KMS-11 (cell line): ENCODE results near the gene FBLIM1.
"Not testable (repeated sequence)": the region's sequence is repeated elsewhere in the genome, so short reads cannot be mapped to it uniquely, and the experiment has no call there.

Experiments used
- H2AFZ ChIP-seq: fragments of 200-600 bp; sonication (generic); 2 replicates; pipeline ENCODE4 v1.6.1; 2016; ENCODE audit warnings: antibody characterized with exemption, mixed run types, low read depth
- H3K27ac ChIP-seq: fragments of 200-600 bp; sonication (generic); 2 replicates; pipeline ENCODE4 v1.6.1; 2016; ENCODE audit warnings: mild to moderate bottlenecking, mixed run types
- H3K27me3 ChIP-seq: fragments of 200-600 bp; sonication (generic); 2 replicates; pipeline ENCODE4 v1.6.1; 2017; ENCODE audit warnings: mild to moderate bottlenecking, low read depth, mixed run types, moderate library complexity; ENCODE audit not compliant: insufficient read depth
- H3K36me3 ChIP-seq: fragments of 200-600 bp; sonication (generic); 2 replicates; pipeline ENCODE4 v1.6.1; 2017; ENCODE audit warnings: mild to moderate bottlenecking, mixed run types; ENCODE audit not compliant: insufficient read depth
- H3K4me1 ChIP-seq: fragments of 200-600 bp; sonication (generic); 2 replicates; pipeline ENCODE4 v1.6.1; 2016; ENCODE audit warnings: mild to moderate bottlenecking, low read depth, mixed run types; ENCODE audit not compliant: poor library complexity, severe bottlenecking
- H3K4me2 ChIP-seq: fragments of 200-600 bp; sonication (generic); 2 replicates; pipeline ENCODE4 v1.7.0; 2016; ENCODE audit warnings: mild to moderate bottlenecking, mixed run types
- H3K4me3 ChIP-seq: fragments of 200-600 bp; sonication (generic); IDR thresholded peaks from 2 replicates; pipeline ENCODE4 v1.6.1; 2017; ENCODE audit warnings: low read depth, low read length, mixed read lengths; ENCODE audit not compliant: insufficient read depth
- H3K79me2 ChIP-seq: fragments of 200-600 bp; sonication (generic); 2 replicates; pipeline ENCODE4 v1.6.1; 2016; ENCODE audit warnings: low read depth, mixed run types; ENCODE audit not compliant: insufficient read depth
- H3K9ac ChIP-seq: fragments of 200-600 bp; sonication (generic); 2 replicates; pipeline ENCODE4 v1.6.1; 2016; ENCODE audit warnings: mild to moderate bottlenecking, mixed run types
- H4K20me1 ChIP-seq: fragments of 200-600 bp; sonication (generic); 2 replicates; pipeline ENCODE4 v1.6.1; 2016; ENCODE audit warnings: mild to moderate bottlenecking, mixed run types; ENCODE audit not compliant: insufficient read depth
- CTCF ChIP-seq: fragments of 200-600 bp; sonication (generic); conservative IDR thresholded peaks from 2 replicates; pipeline ENCODE4 v1.6.1; 2017; ENCODE audit warnings: low read depth, mild to moderate bottlenecking, antibody characterized with exemption, low read length, moderate library complexity, mixed read lengths

The FBLIM1 gene

GRCh38 chr1:15826810-15827507, 68.4 kb downstream of the FBLIM1 start:
- no peak for TF ChIP-seq CTCF
- Histone ChIP-seq H3K79me2 (no peaks in the 10 kb centered on the region), H3K27me3 (no peaks in the 10 kb centered on the region), H2AFZ (no peak overlapping the region), H3K27ac (no peak overlapping the region), H3K4me1 (peaks cover 6% of the 10 kb centered on the region), H3K4me2 (no peak overlapping the region), H3K4me3 (no peak overlapping the region), H3K36me3 (no peaks in the 10 kb centered on the region), H4K20me1 (no peaks in the 10 kb centered on the region), H3K9ac (no peak overlapping the region)

GRCh38 chr1:15827567-15827966, 69.0 kb downstream of the FBLIM1 start:
- not testable (repeated sequence) for H3K9ac ChIP-seq, H3K36me3 ChIP-seq, H3K79me2 ChIP-seq, H3K27ac ChIP-seq, H3K4me1 ChIP-seq, H3K27me3 ChIP-seq, H2AFZ ChIP-seq, H4K20me1 ChIP-seq, H3K4me3 ChIP-seq, H3K4me2 ChIP-seq

- H3K9ac ChIP-seq, H3K36me3 ChIP-seq: not testable (repeated sequence)
Measured at GRCh38 chr1:15828931-15829330, 70.3 kb downstream of the FBLIM1 start.

GRCh38 chr1:15830258-15830657, 71.7 kb downstream of the FBLIM1 start:
- H2AFZ ChIP-seq = no peak overlapping the region
- TF ChIP-seq CTCF = no peak
- no peak overlapping the region for H3K9ac ChIP-seq
- peaks cover 12% of the 10 kb centered on the region for H3K4me1 ChIP-seq
- no peaks in the 10 kb centered on the region for H3K36me3 ChIP-seq
- no peaks in the 10 kb centered on the region for H3K27me3 ChIP-seq
- no peak overlapping the region for H3K4me2 ChIP-seq
- H4K20me1 ChIP-seq = no peaks in the 10 kb centered on the region
- no peak overlapping the region for H3K4me3 ChIP-seq
- H3K79me2 ChIP-seq = peaks cover 18% of the 10 kb centered on the region
- no peak overlapping the region for H3K27ac ChIP-seq

More at GRCh38 chr1:15828931-15829330, 70.3 kb downstream of the FBLIM1 start:
- H4K20me1 ChIP-seq, H3K27me3 ChIP-seq, H3K4me3 ChIP-seq, H2AFZ ChIP-seq, H3K4me2 ChIP-seq, H3K27ac ChIP-seq: not testable (repeated sequence)
- Histone ChIP-seq H3K79me2 (peaks cover 18% of the 10 kb centered on the region), H3K4me1 (peaks cover 12% of the 10 kb centered on the region)

GRCh38 chr1:15833069-15833679, 74.6 kb downstream of the FBLIM1 start:
- H3K4me2 ChIP-seq = peak overlapping the region; percentile 90
- H3K27me3 ChIP-seq = no peaks in the 10 kb centered on the region
- H3K27ac ChIP-seq = peak overlapping the region; percentile 97; the same call in 1 of the 2 replicates
- no peaks in the 10 kb centered on the region for H4K20me1 ChIP-seq
- peaks cover 12% of the 10 kb centered on the region for H3K4me1 ChIP-seq
- no peak overlapping the region for H2AFZ ChIP-seq
- H3K9ac ChIP-seq = peak overlapping the region; percentile 95; the same call in 1 of the 2 replicates
- no peak overlapping the region for H3K4me3 ChIP-seq
- no peaks in the 10 kb centered on the region for H3K36me3 ChIP-seq
- TF ChIP-seq CTCF = no peak
- H3K79me2 ChIP-seq = peaks cover 18% of the 10 kb centered on the region
